Hematopoietic multipotent progenitor cell (in vitro differentiated cells): ENCODE results near the gene PCDHGC4. TPM values are rescaled to one million over a fixed set of nuclear protein-coding genes. Genes with fewer than 3 reads are reported as not detected.

ENCODE experiments used
- DNase-seq, 3 donors: peaks; one replicate each; pipeline ENCODE4 v3.0.0-alpha.2; 2011 to 2015; ENCODE audit warnings: low read depth in 2 of 3, low spot score in 2 of 3
- total RNA-seq: library from RNA; depleted of rRNA; stranded (reverse); fragments of >200 nt; gene quantifications from one replicate; pipeline ENCODE4 v1.2.3, GENCODE V29; 2012

Gene PCDHGC4
- 0.54 TPM for total RNA-seq

DNA sequence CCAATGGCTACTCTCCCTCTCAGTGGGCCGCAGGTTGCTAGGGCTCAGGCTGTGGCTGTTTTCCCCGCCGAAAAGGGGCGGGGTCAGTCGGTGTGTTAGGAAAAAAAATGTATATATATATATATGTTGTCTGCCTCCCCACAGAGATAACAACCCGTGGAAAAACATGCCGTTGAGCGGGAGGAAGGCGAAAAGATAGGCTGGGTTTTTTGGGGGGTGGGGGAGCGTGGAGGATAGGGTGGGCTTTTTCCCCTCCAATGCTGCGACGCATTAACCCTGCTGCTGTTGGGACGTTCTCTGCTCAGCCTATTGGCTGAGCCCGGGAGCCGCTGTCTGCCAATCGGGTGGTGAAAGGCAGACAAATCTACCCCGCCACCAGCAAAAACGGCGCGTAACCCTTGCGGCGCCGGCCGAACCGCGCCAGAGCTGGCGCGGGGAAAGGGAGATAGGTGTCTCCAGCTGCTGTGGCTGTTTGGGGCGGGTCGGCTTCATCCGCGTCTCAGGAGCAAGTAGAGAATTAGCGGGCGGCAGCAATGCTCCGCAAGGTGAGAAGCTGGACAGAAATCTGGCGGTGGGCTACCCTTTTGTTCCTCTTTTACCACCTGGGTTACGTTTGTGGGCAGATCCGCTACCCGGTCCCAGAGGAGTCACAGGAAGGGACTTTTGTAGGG is at the start of gene PCDHGC4:
Gene PCDHGC4, plus strand, starts transcription at position 390 of the 671 bp plus-strand sequence. Its CDS starts 144 bp downstream, at position 534.
- no peak for DNase-seq

DNA sequence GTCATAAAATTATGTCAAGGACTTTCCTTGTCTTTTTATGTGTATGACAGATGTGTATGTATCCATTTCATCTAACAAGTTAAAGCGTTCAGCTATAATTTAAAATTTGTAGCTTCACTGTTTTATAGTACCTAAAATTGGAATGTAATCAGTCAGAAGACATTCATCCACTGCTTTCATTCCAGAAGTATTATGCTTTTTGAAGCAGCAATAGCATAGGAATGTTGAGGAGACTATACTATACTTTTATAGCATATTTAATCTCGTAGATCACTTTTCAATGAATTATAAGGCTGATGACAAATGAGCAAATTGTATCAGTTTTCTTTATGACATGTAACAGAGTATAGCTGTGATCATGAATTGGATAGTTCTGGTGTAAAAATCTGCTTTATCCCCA is 47.6 kb upstream of the PCDHGC4 start:
- DNase-seq: no peak

DNA sequence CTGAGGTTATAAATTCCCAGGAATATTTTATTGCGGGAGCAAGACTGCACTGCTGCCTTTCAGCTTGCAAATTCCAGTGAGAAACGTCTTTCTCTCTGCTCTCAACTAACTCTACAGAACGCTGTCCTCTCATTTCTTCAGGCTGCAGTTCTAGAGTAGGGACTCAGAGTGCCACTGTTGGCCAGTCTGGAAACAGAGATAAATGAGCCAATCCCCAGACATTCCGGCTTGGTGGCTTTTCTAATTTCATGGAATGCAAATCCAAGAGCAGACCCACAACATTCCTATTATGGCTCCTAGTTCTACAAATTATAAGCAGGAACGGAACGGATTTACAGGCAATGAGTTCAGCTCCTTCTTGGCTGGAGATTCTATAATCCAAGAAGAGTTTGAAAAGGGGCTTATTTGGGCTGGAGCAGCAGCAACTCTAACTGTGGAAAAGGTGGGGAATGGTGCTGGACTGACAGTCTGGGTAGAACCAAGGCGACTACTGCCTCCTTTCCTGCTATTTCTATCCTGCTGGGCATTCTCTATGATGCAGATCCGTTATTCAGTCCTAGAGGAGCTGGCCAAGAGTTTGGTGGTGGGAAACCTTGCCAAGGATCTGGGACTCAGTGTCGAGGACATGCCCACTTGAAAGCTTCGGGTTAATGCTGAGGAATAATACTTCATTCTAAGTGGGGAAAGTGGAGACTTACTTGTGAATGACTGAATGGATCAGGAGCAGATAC is 45.3 kb upstream of the PCDHGC4 start:
- no peak for DNase-seq

DNA sequence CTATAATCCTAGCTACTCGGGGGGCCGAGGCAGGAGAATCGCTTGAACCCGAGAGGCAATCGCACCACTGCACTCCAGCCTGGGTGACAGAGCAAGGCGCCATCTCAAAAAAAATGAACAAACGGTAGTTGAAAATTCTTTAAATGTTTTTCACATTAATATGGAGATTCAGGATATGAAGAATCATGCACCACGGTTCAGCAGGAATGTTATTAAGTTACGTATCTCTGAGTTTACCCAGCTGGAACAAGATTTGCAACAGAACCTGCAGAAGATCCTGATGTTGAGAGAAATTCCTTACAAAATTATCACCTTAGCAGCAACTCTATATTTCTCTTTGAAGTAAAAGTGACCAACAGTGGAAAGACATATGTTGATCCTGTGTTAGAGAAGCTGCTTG is 44.5 kb upstream of the PCDHGC4 start:
- DNase-seq: no peak

DNA sequence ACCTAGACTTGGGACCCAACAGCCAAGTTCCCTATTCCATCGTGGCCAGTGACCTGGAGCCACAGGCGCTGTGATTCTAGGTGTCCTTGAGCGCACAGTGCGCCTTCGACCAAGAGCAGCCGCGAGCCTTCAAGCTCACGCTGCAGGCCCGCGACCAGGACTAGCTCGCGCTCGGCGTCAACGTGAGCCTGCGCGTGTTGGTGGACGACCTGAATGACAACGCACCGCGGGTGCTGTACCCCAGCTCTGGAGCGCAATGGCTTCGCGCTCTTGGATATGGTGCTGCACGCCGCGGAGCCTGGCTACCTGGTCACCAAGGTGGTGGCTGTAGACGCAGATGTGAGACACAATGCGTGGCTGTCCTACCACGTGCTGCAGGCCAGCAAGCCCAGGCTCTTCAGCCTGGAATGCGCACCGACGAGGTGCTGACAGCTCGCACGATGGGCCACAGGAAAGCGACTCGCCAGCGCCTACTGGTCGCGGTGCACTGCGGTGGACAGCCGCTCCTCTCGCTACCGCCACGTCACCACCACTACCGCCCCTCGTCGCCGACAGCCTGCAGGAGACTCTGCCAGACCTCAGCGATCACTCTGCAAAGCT is 43.2 kb upstream of the PCDHGC4 start:
- no peak for DNase-seq

DNA sequence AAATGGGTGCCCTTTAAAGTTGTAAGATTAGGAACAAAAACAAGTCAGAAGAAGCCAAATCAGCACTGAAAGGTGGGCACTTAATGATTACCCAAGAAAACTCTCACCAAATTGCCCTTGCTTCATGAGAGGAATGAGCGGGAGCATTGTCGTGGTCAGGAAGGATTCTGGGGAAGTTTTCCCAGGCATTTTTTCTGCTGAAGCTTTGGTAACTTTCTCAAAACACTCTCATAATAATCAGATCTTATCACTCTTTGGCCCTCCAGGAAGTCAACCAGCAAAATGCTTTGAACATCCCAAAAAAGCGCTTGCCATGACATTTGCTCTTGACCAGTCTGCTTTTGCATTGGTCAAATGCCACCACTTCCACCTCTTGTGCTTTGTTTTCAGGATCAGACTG is 19.5 kb upstream of the PCDHGC4 start:
- DNase-seq: no peak

DNA sequence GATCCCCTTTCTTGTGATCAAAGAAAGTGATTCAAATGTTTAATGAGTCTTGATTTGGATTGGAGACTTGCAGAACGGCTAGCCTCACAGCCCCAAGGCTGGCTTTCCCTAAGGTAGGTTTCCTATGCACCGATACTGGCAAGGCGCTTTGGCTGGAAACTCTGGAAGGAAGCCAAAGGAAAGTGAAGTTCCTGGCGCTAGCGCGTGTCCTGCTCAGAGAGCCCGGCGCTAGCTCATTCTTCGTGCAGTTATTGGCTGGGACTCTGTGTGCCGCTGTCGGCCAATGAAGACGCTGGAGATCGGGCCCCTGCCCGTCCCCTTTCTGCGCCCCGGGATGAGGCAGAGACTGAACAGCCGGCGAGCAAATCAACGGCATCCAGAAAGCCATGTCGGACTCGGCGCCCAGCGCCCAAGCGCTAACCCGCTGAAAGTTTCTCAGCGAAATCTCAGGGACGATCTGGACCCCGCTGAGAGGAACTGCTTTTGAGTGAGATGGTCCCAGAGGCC is 9.2 kb upstream of the PCDHGC4 start, which contains the start of gene PCDHGC3:
Gene PCDHGC3, plus strand, starts transcription at position 342 of the 507 bp plus-strand sequence. Its CDS starts 151 bp downstream, at position 493.
- DNase-seq: peak in 2 of 3 donors; percentile 49 to 69

DNA sequence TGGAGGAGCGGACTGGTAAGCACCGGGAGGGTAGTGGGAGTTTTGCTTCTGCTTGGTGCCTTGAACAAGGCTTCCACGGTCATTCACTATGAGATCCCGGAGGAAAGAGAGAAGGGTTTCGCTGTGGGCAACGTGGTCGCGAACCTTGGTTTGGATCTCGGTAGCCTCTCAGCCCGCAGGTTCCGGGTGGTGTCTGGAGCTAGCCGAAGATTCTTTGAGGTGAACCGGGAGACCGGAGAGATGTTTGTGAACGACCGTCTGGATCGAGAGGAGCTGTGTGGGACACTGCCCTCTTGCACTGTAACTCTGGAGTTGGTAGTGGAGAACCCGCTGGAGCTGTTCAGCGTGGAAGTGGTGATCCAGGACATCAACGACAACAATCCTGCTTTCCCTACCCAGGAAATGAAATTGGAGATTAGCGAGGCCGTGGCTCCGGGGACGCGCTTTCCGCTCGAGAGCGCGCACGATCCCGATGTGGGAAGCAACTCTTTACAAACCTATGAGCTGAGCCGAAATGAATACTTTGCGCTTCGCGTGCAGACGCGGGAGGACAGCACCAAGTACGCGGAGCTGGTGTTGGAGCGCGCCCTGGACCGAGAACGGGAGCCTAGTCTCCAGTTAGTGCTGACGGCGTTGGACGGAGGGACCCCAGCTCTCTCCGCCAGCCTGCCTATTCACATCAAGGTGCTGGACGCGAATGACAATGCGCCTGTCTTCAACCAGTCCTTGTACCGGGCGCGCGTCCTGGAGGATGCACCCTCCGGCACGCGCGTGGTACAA is 8.5 kb upstream of the PCDHGC4 start:
- peak in 1 of 3 donors; percentile 47 for DNase-seq

DNA sequence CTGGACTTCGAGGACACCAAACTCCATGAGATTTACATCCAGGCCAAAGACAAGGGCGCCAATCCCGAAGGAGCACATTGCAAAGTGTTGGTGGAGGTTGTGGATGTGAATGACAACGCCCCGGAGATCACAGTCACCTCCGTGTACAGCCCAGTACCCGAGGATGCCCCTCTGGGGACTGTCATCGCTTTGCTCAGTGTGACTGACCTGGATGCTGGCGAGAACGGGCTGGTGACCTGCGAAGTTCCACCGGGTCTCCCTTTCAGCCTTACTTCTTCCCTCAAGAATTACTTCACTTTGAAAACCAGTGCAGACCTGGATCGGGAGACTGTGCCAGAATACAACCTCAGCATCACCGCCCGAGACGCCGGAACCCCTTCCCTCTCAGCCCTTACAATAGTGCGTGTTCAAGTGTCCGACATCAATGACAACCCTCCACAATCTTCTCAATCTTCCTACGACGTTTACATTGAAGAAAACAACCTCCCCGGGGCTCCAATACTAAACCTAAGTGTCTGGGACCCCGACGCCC is 7.7 kb upstream of the PCDHGC4 start:
- no peak for DNase-seq

DNA sequence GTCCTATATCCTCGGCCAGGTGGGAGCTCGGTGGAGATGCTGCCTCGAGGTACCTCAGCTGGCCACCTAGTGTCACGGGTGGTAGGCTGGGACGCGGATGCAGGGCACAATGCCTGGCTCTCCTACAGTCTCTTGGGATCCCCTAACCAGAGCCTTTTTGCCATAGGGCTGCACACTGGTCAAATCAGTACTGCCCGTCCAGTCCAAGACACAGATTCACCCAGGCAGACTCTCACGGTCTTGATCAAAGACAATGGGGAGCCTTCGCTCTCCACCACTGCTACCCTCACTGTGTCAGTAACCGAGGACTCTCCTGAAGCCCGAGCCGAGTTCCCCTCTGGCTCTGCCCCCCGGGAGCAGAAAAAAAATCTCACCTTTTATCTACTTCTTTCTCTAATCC is 7.0 kb upstream of the PCDHGC4 start:
- no peak for DNase-seq

DNA sequence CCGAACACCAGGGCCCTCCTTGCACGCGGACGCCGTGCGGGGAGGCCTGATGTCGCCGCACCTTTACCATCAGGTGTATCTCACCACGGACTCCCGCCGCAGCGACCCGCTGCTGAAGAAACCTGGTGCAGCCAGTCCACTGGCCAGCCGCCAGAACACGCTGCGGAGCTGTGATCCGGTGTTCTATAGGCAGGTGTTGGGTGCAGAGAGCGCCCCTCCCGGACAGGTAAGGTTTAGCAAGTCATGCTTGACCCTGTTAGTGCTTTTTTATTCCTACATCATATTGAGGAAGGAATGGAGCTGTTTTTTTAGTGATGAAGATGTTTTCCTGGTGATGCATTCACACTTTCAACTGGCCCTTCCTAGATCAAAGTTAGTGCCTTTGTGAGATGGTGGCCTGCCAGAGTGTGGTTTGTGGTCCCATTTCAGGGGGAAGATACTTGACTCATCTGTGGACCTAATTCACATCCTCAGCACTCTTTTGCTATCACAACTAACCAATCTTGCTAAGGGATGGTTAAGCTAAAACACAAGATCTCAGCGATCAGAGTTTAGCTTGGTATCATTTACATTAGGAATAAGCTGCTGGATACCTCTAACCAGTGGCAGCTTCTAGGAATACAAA is 6.4 kb upstream of the PCDHGC4 start:
- no peak for DNase-seq

DNA sequence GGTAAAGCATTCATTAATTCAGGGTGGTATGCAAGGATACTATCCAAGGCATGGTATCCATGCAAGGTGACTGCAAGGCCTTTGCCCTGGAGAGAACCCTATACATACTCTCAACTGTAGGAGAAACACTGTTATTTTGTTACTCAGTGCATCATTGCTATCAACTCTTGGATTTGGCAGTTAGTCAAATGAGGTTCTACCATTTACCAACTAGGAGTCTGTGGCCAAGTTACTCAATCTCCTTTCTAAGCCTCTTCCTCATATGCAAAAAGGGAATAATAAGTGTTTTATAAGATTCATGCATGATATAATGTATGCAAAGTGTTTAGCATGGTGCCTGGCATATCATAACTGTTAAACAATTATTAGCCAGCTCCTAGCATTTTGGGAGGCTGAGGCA is 5.1 kb upstream of the PCDHGC4 start:
- no peak for DNase-seq

DNA sequence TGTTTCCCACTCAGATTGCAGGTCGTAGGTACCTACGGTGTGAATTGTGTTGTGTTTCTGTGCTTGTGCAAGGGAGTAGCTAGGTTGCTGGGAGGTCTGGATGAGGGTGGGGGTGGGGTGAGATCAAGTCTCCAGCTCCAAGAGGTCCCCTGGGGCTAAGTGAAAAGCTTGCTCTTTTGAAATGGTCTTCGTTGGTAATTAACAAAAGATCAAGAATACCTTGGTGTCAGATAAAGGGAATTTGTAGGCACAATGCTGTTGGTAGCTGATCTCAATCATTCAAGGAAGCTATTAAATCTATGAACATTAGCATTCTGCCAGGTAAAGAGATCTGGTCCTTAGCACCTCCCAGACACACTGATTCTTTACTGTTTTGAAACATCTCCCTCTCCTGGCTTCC is 928 bp upstream of the PCDHGC4 start:
- DNase-seq: no peak

DNA sequence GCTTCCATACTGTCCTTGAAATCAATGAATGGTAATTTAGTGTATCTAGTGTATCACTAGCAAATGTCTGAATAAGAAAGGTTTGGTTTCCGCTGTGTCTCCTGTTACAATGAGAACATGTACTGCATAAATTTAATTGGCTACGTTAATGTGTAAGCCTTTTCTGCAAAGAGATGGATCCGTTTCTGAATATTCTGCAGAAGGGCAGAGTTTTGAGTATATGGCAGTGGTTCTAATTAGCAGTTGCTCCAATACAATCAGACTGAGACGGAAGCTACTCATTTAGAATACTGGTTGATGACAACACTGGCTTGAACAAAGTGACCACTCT is 555 bp upstream of the PCDHGC4 start:
- DNase-seq: no peak

DNA sequence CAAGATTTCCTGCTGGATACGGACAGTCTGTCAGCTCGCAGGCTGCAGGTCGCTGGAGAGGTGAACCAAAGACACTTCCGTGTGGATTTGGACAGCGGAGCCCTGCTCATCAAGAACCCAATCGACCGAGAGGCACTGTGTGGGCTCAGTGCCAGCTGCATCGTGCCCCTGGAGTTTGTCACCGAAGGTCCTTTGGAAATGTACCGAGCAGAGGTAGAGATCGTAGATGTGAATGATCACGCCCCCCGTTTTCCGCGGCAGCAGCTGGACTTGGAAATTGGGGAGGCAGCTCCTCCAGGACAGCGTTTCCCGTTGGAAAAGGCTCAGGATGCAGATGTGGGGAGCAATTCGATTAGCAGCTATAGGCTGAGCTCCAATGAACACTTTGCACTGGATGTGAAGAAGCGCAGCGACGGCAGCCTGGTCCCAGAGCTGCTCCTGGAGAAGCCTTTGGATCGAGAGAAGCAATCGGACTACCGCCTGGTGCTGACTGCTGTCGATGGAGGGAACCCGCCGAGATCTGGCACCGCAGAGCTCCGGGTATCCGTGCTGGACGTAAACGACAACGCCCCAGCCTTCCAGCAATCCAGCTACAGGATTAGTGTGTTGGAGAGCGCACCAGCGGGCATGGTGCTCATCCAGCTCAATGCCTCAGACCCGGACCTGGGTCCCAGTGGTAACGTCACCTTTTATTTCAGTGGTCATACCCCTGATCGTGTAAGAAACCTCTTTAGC is 658 bp downstream of the PCDHGC4 start:
- no peak for DNase-seq

DNA sequence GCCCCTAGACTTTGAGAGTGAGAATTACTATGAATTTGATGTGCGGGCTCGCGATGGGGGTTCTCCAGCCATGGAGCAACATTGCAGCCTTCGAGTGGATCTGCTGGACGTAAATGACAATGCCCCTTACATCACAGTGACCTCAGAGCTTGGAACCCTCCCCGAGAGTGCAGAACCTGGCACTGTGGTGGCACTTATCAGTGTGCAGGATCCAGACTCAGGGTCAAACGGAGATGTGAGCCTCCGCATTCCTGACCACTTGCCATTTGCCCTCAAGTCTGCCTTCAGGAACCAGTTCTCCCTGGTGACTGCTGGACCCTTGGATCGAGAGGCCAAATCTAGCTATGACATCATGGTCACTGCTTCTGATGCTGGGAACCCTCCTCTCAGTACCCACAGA is 1.3 kb downstream of the PCDHGC4 start:
- no peak for DNase-seq

DNA sequence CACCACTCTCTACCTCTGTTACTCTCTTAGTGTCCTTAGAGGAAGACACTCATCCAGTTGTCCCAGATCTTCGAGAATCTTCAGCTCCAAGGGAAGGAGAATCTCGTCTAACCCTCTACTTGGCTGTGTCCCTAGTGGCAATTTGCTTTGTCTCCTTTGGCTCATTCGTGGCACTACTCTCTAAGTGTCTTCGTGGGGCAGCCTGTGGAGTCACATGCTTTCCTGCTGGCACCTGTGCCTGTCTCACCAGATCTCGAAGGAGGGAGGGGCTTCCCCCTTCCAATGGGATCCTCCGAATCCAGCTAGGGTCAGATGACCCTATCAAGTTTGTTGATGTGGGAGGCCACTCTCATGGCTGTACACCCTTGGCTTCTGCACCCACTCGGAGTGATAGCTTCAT is 2.3 kb downstream of the PCDHGC4 start:
- no peak for DNase-seq

DNA sequence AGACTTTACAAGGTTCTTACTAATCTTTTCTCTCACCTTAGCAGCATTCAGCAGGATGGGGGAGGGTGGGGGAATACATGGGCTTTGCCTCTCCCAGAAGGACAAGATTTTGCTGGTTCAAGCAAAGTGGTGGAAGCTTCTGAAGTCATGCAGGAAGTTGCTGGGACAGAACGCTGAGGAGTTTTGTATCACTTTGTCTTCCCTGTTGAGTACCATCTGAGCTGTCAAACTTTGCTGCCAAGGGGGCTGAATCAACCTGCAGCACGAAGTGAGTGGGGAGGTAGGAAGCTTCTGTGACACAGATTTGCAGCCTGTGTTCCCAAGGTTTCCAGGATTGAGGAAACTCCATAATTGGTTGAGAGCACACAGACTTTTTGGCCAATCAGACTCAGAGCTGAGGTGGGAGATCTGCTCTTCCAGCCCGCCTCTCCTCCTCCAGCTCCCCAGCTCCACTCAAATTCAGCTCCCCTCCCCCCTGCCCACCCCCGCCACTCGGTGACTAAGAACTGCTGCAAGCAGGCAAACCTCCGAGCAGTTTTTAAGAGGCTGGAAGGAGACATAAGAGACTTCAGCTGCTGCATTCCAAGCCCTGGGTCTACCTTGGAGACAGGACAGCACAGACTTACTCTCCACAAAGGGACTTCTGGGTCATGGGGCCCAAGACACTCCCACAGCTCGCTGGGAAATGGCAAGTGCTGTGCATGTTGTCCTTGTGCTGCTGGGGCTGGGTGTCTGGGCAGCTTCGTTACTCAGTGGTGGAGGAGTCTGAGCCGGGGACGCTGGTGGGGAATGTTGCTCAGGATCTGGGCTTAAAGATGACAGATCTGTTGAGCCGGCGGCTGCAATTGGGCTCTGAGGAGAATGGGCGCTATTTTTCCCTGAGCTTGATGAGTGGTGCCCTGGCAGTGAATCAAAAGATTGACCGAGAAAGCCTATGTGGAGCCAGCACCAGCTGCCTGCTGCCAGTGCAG is 4.0 kb downstream of the PCDHGC4 start, which contains the start of gene PCDHGC5:
Gene PCDHGC5, plus strand, starts transcription at position 491 of the 971 bp plus-strand sequence. Its CDS starts 160 bp downstream, at position 651.
- no peak for DNase-seq
